Measurements from ENCODE around the gene LRP4.
"Not testable (repeated sequence)": the region's sequence is repeated elsewhere in the genome, so short reads cannot be mapped to it uniquely, and the experiment has no call there.

Gene LRP4, protein sequence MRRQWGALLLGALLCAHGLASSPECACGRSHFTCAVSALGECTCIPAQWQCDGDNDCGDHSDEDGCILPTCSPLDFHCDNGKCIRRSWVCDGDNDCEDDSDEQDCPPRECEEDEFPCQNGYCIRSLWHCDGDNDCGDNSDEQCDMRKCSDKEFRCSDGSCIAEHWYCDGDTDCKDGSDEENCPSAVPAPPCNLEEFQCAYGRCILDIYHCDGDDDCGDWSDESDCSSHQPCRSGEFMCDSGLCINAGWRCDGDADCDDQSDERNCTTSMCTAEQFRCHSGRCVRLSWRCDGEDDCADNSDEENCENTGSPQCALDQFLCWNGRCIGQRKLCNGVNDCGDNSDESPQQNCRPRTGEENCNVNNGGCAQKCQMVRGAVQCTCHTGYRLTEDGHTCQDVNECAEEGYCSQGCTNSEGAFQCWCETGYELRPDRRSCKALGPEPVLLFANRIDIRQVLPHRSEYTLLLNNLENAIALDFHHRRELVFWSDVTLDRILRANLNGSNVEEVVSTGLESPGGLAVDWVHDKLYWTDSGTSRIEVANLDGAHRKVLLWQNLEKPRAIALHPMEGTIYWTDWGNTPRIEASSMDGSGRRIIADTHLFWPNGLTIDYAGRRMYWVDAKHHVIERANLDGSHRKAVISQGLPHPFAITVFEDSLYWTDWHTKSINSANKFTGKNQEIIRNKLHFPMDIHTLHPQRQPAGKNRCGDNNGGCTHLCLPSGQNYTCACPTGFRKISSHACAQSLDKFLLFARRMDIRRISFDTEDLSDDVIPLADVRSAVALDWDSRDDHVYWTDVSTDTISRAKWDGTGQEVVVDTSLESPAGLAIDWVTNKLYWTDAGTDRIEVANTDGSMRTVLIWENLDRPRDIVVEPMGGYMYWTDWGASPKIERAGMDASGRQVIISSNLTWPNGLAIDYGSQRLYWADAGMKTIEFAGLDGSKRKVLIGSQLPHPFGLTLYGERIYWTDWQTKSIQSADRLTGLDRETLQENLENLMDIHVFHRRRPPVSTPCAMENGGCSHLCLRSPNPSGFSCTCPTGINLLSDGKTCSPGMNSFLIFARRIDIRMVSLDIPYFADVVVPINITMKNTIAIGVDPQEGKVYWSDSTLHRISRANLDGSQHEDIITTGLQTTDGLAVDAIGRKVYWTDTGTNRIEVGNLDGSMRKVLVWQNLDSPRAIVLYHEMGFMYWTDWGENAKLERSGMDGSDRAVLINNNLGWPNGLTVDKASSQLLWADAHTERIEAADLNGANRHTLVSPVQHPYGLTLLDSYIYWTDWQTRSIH (N-terminal part only)

GRCh38 chr11:46918083-46918787, at the start of gene LRP4:
Gene LRP4 (minus strand): TSS chr11:46918550. CDS start chr11:46918379, 171 bp downstream.
- peak; percentile 31 for DNase-seq

GRCh38 chr11:46967962-46968361, 49.6 kb upstream of the LRP4 start:
- no peak for DNase-seq

DNA sequence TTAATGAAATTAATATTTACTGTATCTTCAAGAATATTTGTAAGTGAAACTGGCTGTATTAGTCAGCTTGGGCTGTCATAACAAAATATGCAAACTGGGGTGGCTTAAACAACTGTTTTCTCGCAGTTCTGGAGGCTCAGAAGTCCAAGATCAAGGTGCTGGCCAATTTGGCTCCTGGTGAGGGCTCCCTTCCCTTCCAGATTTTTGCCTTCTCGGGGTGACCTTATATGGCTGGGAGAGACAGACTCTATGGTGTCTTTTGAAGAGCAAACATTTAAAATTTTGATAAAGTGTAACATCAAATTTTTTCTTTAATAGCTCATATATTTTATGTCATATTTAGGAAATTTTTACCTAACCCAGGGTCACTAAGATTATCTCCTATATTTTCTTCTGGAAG, 48.4 kb upstream of the LRP4 start:
- DNase-seq: no peak

- DNase-seq: no peak
Measured at GRCh38 chr11:46963844-46964243, 45.5 kb upstream of the LRP4 start.

DNA sequence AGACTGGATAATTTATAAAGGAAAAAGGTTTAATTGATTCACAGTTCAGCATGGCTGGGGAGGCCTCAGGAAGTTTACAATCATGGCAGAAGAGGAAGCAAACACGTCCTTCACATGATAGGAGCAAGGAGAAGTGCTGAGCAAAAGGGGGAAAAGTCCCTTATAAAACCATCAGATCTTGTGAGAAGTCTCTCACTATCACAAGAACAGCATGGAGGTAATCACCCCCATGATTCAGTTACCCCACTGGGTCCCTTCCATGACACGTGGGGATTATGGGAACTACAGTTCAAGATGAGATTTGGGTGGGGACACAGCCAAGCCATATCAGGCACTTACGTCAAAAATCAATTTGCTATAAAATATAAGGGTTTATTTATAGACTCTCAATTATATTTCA, 43.5 kb upstream of the LRP4 start:
- not testable (repeated sequence) for DNase-seq

DNA sequence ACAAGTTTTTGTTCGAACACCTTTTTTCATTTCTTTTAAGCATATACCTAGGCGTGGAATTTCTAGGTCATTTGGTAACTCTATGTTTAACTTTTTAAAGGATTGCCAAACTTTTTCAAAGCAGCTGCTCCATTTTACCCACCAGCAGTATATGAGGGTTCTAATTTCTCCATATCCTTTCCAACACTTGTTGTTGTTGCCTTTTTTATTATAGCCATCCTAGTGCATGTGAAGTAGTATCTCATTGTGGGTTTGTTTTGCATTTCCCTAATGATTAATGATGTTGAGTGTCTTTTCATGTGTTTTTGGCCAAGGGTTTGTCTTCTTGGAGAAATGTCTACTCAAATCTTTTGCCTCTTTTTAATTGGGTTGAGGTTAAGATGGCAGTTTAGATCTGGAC, 42.7 kb upstream of the LRP4 start:
- no peak for DNase-seq

GRCh38 chr11:46958777-46959176, 40.4 kb upstream of the LRP4 start:
- no peak for DNase-seq

DNA sequence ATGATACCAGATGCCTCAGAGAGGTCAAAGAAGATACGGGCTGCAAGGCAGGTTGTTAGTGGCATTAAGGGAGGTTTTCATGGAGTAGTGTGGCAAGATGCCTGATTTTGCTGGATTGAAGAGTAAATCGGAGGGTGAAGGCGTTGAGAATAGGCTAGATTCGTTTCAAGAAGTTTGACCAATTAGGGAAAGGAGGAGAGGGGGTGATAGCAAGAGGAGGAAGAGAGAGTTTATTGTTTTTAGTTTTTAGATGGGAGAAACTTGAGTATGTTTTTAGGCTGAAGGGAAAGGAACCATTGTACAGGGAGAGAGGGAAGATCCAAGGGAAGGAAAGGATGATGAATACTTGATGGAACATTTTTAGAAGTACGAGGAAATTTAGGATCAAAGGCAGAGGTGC, 34.7 kb upstream of the LRP4 start:
- DNase-seq: no peak

DNA sequence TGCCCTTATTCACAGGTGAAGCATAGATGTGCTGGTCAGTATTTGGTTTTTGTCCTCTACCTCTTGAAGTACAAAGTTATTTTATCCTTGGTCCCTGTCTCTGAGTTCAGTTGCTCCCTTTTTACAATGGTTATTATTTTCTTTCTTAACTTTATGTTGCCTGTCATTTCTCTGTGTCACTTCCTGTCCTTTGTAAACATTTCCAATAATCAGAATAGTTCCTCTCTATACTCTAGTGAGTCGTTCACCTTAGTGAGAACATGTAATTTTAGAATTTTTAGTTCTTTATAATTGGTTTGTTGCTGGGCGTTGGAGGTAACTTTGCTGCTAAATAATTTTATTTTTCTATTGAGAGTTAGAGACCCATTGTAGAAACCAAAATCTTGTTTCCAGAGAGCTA, 34.2 kb upstream of the LRP4 start:
- no peak for DNase-seq

DNA sequence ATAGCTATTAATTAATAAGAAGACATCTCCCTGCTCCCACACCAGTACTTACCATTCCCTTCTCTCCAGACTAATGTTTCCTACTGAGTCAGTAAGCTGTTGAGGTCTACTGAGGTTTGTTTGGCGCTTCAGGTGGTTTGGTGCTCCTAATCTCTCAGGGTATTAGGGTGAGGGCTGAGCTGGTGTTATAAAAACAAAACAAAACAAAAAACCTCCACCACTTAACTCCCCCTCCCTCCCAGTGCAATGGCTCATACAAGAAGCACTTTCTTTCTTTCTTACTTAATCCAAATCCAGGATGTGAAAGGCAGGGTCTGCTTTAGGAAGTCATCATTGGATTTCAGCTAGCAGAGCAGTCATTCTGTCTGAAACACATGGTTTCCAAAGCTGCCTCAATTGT, 33.5 kb upstream of the LRP4 start:
- no peak for DNase-seq

GRCh38 chr11:46949297-46949696, 30.9 kb upstream of the LRP4 start:
- no peak for DNase-seq

DNA sequence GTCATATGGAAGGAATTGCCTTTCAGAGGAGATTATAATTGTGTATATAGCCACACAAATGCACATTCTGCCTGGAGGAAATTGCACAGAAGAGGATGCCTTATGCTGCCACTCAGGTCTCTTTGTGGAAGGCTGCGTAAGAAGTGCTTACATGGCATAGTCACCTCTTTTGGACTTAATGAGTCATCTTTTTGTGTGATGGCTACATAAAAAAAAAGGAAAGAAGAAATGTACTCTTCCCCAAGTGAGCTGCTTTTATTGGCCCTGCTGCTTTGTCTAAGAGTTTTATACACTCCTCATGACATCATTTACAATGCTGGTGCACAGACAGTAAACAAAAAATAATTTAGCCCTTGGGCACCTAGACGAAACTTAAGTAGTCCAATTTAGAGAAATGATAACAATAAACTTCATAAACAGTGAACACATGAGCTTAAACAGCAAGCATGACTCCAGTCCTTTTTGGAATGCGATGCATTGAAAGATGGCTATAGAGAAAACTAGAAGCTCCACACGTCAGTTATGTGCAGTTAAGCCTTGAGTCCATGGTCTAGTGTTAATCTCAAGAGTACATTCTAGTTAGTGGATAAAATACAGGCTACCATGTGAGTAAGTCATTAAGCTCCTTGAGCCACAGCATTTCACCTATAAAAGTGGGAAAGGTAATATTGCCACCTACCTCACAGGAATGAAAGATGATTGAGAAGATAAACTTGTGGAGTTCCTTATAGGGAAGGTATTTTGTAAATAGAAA, 30.2 kb upstream of the LRP4 start:
- DNase-seq: no peak

- no peak for DNase-seq
Measured at GRCh38 chr11:46947399-46948077, 29.2 kb upstream of the LRP4 start.

DNA sequence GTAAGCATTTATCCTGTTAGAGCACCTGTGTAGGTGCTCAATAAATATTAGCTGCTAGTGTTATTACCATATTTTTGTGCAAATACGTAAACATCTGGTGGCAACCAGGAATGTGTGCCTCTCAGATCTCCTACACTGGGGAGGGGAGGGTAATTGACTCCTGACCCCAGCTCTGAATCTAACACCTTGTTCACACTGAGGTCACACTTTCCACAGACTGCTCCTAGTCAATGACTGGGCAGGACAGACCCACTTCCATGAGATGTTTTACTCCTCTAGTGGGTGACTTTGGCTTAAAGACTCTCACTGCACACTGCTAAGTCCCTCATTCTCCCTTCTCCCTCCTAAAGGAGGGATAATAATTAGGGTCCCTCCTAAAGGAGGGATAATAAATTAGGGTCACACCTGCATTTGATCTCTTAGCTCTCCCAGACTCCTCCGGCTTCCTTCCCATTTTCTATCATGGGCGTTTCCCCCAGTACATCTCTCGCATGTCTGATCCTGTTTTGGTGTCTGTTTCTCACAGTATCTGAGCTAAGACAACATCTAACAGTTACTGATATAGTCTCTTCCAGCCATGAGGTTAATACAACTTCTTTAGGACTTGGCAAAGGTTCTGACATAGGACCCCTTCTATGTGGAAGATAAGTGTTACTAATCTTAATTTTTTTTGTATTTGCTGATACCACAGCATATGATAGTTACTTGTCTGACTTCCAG, 26.2 kb upstream of the LRP4 start:
- no peak for DNase-seq

GRCh38 chr11:46942172-46942571, 23.8 kb upstream of the LRP4 start:
- DNase-seq: no peak

GRCh38 chr11:46936138-46937110, 18.1 kb upstream of the LRP4 start, which contains the start of gene CSTPP1:
Gene CSTPP1 (plus strand): TSS chr11:46936761. CDS start chr11:46936806, 45 bp downstream.
- peak; percentile 92 for DNase-seq

GRCh38 chr11:46930089-46930488, 11.7 kb upstream of the LRP4 start:
- no peak for DNase-seq

DNA sequence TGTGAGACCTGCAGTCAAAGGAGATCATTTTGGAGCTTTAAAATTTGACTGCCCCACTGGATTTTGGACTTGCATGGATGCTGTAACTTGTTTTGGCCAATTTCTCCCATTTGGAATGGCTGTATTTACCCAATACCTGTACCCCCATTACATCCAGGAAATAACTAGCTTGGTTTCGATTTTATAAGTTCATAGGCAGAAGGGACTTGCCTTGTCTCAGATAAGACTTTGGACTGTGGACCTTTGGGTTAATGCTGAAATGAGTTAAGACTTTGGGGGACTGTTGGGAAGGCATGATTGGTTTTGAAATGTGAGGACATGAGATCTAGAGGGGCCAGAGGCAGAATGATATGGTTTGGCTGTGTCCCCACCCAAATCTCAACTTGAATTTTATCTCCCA, 10.4 kb upstream of the LRP4 start:
- DNase-seq: not testable (repeated sequence)

DNA sequence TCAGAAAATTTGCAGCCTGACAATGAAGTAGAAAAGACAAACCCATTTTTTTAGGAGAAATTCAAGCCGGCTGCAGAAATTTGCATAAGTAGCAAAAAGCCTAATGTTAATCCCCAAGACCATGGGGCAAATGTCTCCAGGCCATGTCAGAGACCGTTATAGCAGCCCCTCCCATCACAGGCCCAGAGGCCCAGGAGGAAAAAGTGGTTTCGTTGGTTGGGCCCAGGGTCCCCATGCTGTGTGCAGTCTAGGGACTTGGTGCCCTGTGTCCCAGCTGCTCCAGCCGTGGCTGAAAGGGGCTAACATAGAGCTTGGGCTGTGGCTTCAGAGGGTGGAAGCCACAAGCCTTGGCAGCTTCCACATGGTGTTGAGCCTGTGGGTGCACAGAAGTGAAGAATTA, 9.6 kb upstream of the LRP4 start:
- DNase-seq: not testable (repeated sequence)

All from CD4-positive, alpha-beta T cell treated with Interleukin-21 for 1 hour (primary cell).